Fibroblast of skin of abdomen (primary cell): Measurements from ENCODE around the gene RPL39L.
A peak's percentile ranks its signal among the peaks of the same experiment; 100 is the strongest.
"Not testable (repeated sequence)": the region's sequence is repeated elsewhere in the genome, so short reads cannot be mapped to it uniquely, and the experiment has no call there.

Experiments used
- DNase-seq: peaks from one replicate; pipeline ENCODE4 v3.0.0-alpha.2; 2013

RPL39L gene

GRCh38 chr3:187136936-187137335 lies 2.4 kb downstream of the RPL39L start:
- peak; percentile 38 for DNase-seq

GRCh38 chr3:187136337-187136736 lies 3.0 kb downstream of the RPL39L start:
- no peak for DNase-seq

DNA sequence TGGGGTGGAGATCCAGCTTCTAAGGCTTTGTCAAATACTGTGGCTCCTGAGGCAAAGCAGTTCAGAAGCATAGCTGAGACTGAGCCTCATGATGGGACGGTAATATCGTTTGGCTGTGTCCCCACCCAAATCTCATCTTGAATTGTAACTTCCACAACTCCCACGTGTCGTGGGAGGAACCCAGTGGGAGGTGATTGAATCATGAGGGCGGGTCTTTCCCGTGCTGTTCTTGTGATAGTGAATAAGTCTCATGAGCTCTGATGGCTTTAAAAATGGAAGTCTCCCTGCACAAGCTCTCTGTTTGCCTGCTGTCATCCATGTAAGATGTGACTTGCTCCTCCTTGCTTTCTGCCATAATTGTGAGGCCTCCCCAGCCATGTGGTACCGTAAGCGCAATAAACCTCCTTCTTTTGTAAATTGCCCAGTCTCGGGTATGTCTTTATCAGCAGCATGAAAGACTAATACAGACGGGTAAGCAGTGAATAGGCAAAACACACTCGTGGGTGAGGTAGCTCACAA lies 4.1 kb downstream of the RPL39L start:
- not testable (repeated sequence) for DNase-seq

- not testable (repeated sequence) for DNase-seq
These were observed 6.1 kb downstream of the RPL39L start for GRCh38 chr3:187133181-187133580.

- no peak for DNase-seq
These were observed 6.6 kb downstream of the RPL39L start for GRCh38 chr3:187132666-187133065.

GRCh38 chr3:187131981-187132380 lies 7.3 kb downstream of the RPL39L start:
- DNase-seq, result no peak

DNA sequence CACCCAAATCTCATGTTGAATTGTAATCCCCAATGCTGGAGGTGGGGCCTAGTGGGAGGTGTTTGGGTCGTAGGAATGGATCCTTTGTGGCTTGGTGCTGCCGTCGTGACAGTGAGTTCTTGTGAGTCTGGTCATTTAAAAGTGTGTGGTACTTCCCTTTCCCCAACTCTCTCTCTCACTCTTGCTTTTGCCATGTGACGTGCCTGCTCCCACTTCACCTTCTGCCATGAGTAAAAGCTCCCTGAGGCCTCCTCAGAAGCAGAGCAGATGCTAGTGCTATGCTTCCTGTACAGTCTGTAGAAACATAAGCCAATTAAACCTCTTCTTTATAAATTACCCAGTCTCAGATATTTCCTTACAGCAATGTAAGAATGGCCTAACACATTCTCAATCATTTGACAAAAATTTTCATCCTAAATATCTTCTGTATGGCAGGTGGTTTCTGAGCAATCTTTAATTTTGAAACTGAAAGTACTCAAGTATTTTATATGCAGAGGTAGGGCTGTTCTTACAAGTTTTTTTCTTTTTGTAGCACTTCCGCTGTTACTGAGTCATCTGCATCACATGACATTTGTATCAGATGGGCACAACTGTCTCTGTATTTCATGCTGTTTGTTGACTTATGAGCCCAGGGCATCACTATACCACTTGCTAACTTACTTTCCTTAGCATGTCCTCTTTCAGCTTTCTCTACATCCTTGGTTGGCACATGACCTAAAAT lies 8.8 kb downstream of the RPL39L start:
- peak; percentile 5 for DNase-seq

DNA sequence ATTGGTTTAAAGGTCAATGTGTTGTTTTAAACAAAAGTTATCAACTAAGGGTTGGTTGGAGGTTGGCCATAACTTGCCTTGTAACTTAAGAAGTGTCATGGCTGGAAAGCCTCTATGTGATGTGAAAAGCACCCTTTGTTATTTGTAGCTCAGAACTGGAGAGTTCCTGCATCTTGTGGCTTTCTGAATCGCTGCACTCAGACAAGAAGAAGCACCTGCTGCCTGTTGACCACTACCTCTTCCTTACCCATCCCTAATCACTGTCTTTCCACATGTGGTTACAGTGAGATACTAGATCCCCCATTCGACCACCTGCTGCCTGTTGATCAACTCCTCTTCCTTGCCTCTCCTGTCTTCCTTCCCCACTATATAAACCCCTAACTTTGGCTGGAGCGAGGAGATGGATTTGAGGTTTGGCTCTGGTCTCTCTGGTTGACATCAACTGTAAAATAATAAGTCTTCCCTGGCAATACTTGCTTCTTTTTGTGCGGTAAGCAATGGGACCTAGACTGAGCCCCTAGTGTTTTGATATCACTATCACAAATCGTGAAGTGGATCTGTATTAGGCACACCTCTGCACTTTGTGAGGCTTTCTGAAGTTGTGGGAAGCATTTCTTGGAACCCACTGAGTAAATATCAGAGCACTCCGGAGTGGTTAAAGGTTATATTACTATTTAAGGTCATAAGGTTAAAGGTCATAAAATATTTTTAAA lies 13.8 kb downstream of the RPL39L start:
- no peak for DNase-seq

- DNase-seq, result no peak
These were observed 17.0 kb downstream of the RPL39L start for GRCh38 chr3:187122261-187122660.

DNA sequence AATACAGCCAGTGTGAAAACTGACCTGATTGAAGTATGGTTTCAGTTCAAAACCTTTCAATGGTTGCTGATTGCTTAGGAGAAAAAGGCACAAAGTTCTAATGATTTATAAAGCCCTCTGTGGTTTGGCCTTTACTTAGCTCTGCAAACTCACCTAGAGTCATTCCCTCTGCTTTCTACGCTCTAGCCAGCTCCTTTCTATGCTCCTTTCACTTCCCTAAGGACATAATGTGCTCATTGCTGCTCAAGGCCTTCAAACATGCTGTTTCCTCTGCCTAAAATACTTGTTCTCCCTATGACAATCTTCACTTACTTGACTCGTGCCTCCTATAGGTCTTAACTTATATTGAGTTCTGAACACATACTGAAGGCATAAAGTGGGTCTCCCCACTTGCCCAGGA lies 19.0 kb downstream of the RPL39L start:
- DNase-seq, result no peak

DNA sequence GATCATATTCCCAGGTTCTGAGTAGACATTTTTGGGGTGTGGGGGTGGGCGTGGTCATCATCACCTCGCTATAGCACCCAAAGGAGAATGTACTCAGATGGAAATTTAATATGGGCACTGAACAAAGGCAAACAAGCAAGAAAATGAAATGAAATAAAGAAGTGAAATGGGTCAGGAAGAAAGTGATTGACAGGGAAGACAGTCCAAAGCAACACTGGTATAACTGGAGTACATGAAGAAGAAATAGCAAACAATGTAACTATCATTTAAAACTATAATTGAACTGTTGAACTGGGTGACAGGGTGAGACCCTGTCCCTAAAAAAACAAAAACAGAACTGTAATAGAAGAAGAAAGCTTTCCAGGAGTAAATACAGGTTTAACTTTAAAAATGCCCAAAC lies 24.8 kb downstream of the RPL39L start:
- DNase-seq, result no peak

GRCh38 chr3:187112934-187113793 lies 26.1 kb downstream of the RPL39L start:
- peak; percentile 9 for DNase-seq

DNA sequence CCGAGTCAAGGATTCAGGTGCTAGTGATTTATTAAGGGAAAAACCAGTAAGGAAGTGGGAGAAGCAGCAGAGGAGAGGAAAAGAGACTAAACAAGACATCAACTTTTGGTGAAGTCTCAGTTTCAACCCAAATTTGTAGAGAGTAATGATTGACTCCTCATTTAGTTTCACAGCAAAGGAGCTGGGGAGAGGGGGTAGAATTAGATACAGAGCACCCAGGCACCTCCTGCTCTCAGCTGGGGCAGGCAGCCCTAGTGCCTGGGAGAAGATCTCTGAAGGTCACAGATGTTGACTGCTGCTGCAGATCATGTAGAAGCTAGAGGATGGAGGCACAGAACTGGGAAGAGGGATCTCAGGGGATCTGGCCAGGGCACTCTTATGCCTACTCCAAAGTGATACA lies 29.1 kb downstream of the RPL39L start:
- no peak for DNase-seq

- no peak for DNase-seq
These were observed 31.3 kb downstream of the RPL39L start for GRCh38 chr3:187107989-187108388.

DNA sequence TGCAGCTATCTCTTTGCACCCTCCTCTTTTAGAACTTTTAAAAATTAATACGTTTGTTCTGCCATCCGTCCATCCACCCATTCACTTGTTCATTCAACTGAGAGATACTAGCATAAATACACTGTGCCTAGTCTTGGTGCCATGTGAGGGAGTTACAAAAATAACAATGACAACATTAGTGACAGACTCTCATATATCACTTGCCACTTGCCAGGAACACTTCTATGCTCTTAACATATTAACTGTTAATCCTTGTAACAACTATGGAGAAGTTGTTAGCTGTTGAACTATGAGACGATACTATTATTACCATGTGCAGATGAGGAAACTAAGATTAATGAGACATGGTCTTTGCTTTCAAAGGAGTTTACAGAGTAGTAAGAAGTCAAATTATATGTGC lies 33.6 kb downstream of the RPL39L start:
- DNase-seq, result no peak

- DNase-seq, result peak; percentile 40
These were observed 34.4 kb downstream of the RPL39L start for GRCh38 chr3:187104933-187105332.

DNA sequence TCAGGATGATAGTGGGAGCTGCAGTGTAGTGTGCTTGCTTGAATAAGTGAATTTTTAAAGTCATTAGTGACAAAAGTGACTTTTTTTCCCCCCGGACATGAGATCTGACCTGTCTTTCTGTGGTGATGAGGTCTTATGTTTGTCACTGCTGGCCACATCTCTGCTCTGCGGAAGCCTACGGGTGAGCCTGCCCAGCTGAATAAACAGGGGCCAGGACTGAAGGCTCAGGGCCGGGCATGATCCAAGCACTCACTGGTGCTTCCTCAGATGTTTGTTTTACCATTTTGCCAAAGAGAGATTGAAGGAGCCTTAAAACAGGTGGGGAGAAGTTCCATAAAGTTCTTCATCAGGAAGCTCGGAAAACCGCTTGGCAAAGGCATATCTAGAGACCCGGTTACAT lies 35.0 kb downstream of the RPL39L start:
- no peak for DNase-seq

GRCh38 chr3:187103251-187103650 lies 36.0 kb downstream of the RPL39L start:
- DNase-seq, result no peak

DNA sequence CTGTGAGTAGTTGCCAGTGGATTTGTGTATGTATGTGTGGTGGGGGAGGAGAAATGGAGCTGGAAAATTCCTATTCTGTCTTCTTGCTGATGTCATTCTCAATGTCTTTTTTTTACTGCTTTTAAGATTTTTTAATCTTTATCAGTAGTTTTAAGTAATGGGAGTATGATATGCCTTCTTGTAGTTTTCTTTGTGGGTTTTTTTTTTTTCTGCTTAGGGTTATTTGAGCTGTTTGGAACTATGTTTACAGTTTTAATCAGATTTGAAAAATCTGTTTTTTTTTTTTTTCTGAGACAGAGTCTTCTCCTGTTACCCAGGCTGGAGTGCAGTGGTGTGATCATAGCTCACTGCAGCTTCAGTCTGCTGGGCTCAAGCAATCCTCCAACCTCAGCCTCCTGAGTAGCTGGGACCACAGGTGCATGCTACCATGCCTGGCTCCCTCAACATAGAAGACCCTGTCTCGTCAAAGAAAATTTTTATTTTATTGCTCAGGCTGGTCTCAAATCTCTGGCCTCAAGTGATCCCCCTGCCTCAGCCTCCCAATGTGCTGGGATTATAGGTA lies 37.1 kb downstream of the RPL39L start:
- DNase-seq, result no peak

GRCh38 chr3:187101184-187102072 lies 37.9 kb downstream of the RPL39L start:
- peak; percentile 85 for DNase-seq

DNA sequence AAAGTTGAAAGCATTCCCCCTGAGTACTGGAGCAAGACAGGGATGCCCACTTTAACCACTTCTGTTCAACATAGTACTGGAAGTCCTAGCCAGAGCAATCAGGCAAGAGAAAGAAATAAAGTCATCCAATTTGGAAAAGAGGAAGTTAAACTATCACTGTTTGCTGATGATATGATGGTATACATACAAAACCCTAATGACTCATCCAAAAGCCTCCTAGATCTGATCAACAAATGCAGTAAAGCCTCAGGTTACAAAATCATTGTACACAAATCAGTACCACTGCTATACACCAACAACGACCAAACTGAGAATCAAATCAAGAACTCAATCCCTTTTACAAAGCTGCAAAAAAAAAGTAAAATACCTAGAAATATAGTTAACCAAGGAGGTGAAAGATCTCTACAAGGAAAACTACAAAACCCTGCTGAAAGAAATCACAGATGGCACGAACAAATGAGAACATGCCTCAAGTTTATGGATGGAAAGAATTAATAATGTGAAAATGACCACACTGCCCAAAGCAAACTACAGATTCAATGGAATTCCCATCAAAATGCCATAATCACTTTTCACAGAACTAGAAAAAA lies 40.3 kb downstream of the RPL39L start:
- DNase-seq, result no peak
